Measurements from ENCODE around the gene NCOA1.
"Not testable (repeated sequence)": the region's sequence is repeated elsewhere in the genome, so short reads cannot be mapped to it uniquely, and the experiment has no call there.

GRCh38 chr2:24805811-24806660, 315.0 kb downstream of the NCOA1 start:
- TF ChIP-seq CTCF (conservative IDR thresholded peaks at IDR 0.05; ENCODE audit: low read depth, low read length); USF2 (IDR thresholded peaks at IDR 0.05; ENCODE audit: low read depth, low read length); SMC3 (IDR thresholded peaks at IDR 0.05; ENCODE audit: low read depth, low read length); CHD1 (IDR thresholded peaks at IDR 0.05; ENCODE audit: low read depth, low read length); RAD21 (IDR thresholded peaks at IDR 0.05; ENCODE audit: low read length); ELK1 (IDR thresholded peaks at IDR 0.05; ENCODE audit: borderline replicate concordance, low read depth, low read length); POLR2A (IDR thresholded peaks at IDR 0.05; ENCODE audit: low read depth, low read length); BHLHE40 (IDR thresholded peaks at IDR 0.05; ENCODE audit: low read depth, low read length); FOS (IDR thresholded peaks at IDR 0.05; ENCODE audit: low read depth, low read length); MXI1 (IDR thresholded peaks at IDR 0.05; ENCODE audit: borderline replicate concordance, low read depth, low read length); RCOR1 (IDR thresholded peaks at IDR 0.05; ENCODE audit: insufficient replicate concordance, low read length): not testable (repeated sequence)
- TF ChIP-seq NFE2L2 (IDR thresholded peaks at IDR 0.05; ENCODE audit: low read depth, low read length): peak; percentile 94
- peak; percentile 91 for TF ChIP-seq MAFK (IDR thresholded peaks at IDR 0.05; ENCODE audit: low read depth, low read length)

Data from IMR-90 (cell line).